MG63 (cell line): ENCODE results near the gene MGAT4D. TPM values are rescaled to one million over a fixed set of nuclear protein-coding genes. Genes with fewer than 3 reads are reported as not detected.
"Not testable (repeated sequence)": the region's sequence is repeated elsewhere in the genome, so short reads cannot be mapped to it uniquely, and the experiment has no call there.

Experiments used
- DNase-seq: peaks from one replicate; pipeline ENCODE4 v3.0.0-alpha.2; 2020
- H3K27me3 ChIP-seq: fragments of 250-450 bp; sonication (Bioruptor Pico); 2 replicates; pipeline ENCODE4 v1.5.1; 2020; ENCODE audit warnings: mild to moderate bottlenecking, moderate library complexity
- H3K36me3 ChIP-seq: fragments of 250-450 bp; sonication (Bioruptor Pico); 2 replicates; pipeline ENCODE4 v1.5.1; 2020; ENCODE audit warnings: mild to moderate bottlenecking, moderate library complexity
- H3K4me3 ChIP-seq: fragments of 250-450 bp; sonication (Bioruptor Pico); 2 replicates; pipeline ENCODE4 v1.5.1; 2020; ENCODE audit warnings: mild to moderate bottlenecking, moderate library complexity
- H3K9me3 ChIP-seq: fragments of 250-450 bp; sonication (Bioruptor Pico); 2 replicates; pipeline ENCODE4 v1.5.1; 2020; ENCODE audit warnings: mild to moderate bottlenecking, moderate library complexity
- total RNA-seq: library from RNA; depleted of rRNA; stranded (reverse); fragments of >200 nt; shearing (Covaris generic); gene quantifications from 2 replicates; pipeline ENCODE4 v1.2.3, GENCODE V29; 2014; ENCODE audit warnings: low replicate concordance

The MGAT4D gene
- total RNA-seq, 1 experiment from 2014 or later, result not detected

DNA sequence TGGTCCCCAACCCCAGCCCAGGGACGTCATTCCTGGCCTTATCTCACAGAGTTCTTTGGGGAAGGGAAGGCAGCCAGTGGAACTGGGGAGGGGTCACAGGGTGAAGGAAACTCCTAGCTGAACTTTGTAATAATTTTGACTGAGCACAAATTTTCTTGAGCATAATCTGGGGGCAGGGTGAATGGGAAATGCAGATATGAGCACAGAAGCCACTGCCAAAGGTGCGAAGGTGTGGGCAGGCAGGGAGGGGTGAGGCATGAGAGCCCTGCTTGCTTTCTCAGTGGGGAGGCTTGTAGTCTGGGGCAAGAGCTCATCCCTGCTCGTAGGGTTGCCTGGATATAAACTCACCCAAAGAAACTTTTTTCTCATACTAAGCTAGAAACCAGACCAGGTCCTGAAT is 34.9 kb downstream of the MGAT4D start:
- Histone ChIP-seq H3K4me3 (no peak overlapping the region), H3K36me3 (no peaks in the 10 kb centered on the region), H3K9me3 (no peaks in the 10 kb centered on the region), H3K27me3 (peaks cover 6% of the 10 kb centered on the region; the same call in 1 of the 2 replicates)
- no peak for DNase-seq

DNA sequence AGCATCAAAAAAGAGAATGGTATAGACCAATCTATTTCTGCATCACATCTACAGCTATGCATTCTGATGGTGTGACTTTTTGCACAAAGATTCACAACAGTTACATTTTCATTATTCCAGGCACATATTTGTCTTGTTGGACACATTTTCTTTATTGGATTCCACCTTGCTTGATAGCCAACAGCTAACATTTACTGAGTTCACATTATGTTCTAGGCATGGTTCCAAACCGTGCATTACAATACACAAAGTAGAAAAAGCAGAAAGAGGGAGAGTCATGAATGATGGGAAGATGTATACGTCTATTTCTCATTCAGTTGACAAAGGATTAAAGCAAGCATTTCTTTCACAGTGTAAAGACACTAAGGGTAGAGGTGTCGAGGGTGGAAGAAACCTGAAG is 47.7 kb downstream of the MGAT4D start:
- no peaks in the 10 kb centered on the region for H3K9me3 ChIP-seq
- no peak overlapping the region for H3K4me3 ChIP-seq
- DNase-seq, result no peak
- H3K27me3 ChIP-seq, result peaks cover 6% of the 10 kb centered on the region
- H3K36me3 ChIP-seq, result no peaks in the 10 kb centered on the region

DNA sequence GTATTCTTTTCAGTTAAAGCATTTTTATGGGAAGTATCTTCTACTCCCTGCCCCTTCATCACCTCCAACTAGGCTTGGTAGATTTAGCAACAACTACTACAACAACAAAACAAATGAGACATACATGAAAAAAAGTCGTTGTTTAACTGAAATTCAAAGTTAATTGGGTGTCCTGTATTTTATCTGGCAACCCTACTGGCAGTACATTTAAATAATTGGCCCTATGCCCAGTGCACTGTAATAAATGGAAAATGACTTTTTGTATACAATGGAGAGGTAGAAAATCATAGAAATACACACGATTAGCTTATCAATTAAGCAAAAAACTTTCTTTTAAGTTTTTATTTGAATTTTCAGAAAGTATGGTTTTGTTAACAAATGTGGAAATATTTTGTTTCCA is 49.3 kb downstream of the MGAT4D start:
- no peak for DNase-seq
- H3K9me3 ChIP-seq, result no peaks in the 10 kb centered on the region
- no peaks in the 10 kb centered on the region; the same call in 1 of the 2 replicates for H3K27me3 ChIP-seq
- H3K36me3 ChIP-seq, result no peaks in the 10 kb centered on the region
- H3K4me3 ChIP-seq, result no peak overlapping the region

DNA sequence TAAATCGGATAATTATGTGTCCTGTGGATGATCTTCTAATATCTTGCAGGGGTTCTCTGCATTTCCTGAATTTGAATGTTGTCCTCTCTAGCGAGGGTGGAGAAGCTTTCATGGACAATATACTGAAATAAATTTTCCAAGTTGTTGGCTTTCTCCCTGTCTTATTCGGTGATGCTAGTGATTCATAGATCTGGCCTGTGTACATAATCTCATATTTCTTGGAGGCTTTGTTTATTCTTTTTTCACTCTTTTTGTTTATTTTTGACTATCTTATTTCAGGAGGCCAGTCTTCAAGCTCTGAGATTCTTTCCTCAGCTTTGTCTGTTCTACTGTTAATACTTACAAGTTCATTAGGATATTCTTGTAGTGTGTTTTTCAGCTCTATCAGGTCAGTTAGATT is 49.9 kb downstream of the MGAT4D start:
- DNase-seq, result no peak
- H3K36me3 ChIP-seq, result no peaks in the 10 kb centered on the region
- no peaks in the 10 kb centered on the region for H3K9me3 ChIP-seq
- no peaks in the 10 kb centered on the region for H3K27me3 ChIP-seq
- no peak overlapping the region for H3K4me3 ChIP-seq

DNA sequence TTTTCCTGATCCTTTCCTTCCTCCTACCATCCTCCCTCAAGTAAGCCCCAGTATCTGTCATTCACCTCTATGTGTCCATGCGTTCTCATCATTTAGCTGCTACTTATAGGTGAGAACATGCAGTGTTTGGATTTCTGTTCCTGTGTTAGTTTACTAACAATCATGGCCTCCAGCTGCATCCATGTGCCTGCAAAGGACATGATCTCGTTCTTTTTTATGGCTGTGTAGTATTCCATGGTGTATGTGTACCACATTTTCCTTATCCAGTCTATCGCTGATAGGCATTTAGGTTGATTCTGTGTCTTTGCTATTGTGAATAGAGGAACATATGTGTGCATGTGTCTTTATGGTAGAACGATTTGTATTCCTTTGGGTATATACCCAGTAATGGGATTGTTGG is 53.7 kb downstream of the MGAT4D start:
- DNase-seq, H3K27me3 ChIP-seq, H3K9me3 ChIP-seq, H3K4me3 ChIP-seq, H3K36me3 ChIP-seq: not testable (repeated sequence)

DNA sequence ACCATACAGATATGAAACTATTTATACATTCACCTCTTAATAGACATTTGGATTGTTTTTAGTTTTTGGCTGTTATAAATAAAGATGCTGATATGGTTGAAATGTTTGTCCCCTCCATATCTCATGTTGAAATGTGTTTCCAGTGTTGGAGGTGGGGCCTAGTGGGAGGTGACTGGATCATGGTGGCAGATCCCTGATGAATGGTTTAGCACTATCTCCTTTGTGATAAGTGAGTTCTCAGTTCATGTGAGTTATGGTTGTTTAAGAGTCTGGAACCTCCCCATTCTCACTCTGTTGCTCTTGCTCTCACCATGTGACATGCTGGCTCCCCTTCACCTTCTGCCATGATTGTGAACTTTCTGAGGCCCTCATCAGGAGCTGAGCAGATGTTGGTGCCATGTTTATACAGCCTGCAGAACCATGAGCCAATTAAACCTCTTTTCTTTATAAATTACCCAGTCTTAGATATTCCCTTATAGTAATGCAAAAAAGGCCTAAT is 58.4 kb downstream of the MGAT4D start:
- no peaks in the 10 kb centered on the region for H3K36me3 ChIP-seq
- H3K9me3 ChIP-seq, result no peaks in the 10 kb centered on the region
- no peak overlapping the region for H3K4me3 ChIP-seq
- no peak for DNase-seq
- no peaks in the 10 kb centered on the region for H3K27me3 ChIP-seq

DNA sequence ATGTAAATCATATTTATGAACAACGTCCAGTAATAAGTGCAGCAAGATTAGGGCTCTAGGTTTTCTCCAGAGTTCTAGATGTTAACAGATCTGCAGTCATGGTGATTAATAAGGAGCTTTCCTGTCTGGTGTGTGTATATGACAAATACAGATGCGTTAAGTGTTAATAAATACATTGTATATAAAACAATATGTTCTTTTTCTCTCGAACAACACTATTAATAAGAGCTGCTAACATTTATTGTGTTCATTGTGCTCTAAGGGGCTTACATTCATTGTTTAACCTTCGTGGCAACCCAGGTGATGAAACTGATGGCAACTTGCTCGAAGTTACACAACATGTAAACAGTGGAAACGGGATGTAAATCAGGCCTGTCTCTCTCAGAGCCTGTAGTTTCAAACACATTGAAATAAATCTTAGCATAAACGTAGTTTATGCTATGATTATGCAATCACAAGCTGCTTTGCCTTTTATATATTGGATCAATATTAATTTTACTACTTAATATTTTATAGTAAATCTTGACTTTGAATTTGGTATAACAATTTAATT is 70.1 kb downstream of the MGAT4D start:
- DNase-seq, result no peak
- Histone ChIP-seq H3K36me3 (no peaks in the 10 kb centered on the region), H3K9me3 (no peaks in the 10 kb centered on the region), H3K4me3 (peak overlapping the region; percentile 69), H3K27me3 (no peaks in the 10 kb centered on the region)

DNA sequence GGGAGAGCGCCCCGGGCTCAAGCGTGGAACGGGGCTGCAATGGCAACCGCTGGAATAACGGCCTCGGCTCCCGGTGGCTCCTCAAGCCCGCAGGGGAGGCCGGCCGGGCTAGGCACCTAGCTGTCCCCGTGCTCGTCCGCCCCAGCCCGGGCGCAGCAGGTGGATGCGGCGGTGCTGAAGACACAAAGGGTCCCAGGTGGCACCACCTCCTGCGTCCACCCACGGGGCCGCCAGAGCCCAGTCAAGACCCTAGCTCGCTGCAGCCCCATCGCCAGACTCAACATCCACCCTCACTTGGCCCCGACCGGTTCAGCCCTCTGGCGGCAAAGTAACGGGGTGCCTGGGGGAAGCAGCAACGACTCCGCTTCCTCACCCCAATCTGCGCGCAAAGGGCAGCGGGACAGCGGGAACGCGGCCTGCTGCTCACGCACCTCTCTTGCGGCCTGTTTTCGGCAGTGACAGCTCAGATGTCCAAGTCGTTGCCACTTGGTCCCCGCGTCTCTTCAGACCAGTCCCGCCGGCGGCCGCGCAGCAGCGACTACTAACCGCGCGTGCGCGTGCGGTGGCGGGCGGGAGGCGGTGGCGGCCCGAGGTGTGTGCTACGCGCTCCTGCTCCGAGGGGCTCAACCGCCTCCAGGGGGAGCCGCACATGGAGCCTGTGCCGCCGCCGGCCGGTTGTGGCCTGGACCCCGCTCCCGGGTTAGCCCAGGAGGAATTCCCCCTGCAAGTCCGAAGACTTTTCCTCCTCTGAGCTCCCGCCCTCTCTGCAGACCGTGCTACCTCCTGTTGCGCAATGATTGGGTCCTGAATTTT is 70.8 kb downstream of the MGAT4D start, which contains the start of gene CLGN:
CLGN (minus strand) TSS at position 543 of the 813 bp plus-strand sequence. CDS start 14,570 bp downstream, outside the sequence.
- no peaks in the 10 kb centered on the region for H3K9me3 ChIP-seq
- no peaks in the 10 kb centered on the region for H3K36me3 ChIP-seq
- H3K27me3 ChIP-seq, result no peaks in the 10 kb centered on the region
- peak within 1 kb of the TSS; percentile 69 for H3K4me3 ChIP-seq
- DNase-seq, result peak; percentile 71

DNA sequence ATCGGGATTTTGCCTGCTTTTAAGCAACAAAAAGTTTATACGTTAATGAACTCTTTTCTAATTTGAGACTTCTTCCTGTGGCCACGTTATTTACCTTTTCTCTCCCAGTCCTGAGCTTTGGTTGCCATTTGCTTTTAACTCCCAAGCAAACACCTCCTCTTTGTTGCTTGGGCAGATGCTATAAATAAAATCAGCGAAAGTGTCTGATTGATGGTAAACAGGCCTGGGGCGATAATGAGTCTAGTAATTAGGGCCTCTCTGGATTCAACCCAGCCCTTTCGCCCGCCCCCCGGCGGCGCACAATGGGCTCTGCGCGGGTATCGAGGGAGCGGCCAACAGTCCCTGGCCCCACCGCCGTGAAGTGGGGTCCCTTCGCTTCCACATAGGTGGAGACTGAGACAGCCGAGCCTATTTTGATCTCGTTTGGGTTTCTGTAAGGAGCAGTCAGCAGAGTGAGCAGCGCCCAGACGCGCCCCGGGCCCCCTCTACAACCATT is 71.4 kb downstream of the MGAT4D start:
- peak; percentile 23 for DNase-seq
- peak overlapping the region; percentile 69 for H3K4me3 ChIP-seq
- H3K27me3 ChIP-seq, result no peaks in the 10 kb centered on the region
- H3K9me3 ChIP-seq, result no peaks in the 10 kb centered on the region
- H3K36me3 ChIP-seq, result no peaks in the 10 kb centered on the region

DNA sequence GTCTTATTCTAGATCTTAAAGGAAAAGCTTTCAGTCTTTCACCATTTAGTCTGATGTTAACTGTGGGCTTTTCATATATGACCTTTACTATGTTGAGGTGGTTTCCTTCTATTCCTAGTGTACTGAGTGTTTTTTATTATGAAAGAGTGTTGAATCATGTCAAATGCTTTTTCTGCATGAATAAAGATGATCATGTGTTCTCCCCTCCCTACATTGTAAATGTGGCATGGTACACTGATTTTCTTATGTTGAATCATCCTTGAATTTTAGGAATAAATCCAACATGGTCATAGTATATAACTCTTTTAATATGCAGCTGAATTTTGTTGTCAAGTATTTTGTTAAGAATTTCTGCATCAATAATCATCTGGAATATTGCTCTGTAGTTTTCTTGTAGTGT is 75.0 kb downstream of the MGAT4D start:
- no peak overlapping the region for H3K4me3 ChIP-seq
- H3K36me3 ChIP-seq, result no peaks in the 10 kb centered on the region
- no peaks in the 10 kb centered on the region for H3K9me3 ChIP-seq
- DNase-seq, result no peak
- H3K27me3 ChIP-seq, result no peaks in the 10 kb centered on the region

DNA sequence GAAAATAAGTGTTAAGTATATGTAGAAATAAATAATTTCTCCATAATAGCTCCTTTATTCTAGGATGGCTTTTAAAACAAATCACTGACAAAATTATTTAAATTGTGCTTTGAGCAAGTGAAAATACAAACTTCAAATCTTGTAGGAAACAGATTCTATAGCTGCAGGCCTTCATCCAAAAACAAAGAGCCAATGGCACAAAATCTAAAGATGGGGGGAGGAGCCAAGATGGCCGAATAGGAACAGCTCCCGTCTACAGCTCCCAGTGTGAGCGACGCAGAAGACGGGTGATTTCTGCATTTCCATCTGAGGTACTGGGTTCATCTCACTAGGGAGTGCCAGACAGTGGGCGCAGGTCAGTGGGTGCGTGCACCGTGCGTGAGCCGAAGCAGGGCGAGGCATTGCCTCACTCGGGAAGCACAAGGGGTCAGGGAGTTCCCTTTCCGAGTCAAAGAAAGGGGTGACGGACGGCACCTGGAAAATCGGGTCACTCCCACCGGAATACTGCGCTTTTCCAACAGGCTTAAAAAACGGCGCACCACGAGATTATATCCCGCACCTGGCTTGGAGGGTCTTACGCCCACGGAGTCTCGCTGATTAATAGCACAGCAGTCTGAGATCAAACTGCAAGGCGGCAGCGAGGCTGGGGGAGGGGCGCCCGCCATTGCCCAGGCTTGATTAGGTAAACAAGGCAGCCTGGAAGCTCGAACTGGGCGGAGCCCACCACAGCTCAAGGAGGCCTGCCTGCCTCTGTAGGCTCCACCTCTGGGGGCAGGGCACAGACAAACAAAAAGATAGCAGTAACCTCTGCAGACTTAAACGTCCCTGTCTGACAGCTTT is 84.7 kb downstream of the MGAT4D start:
- not testable (repeated sequence) for H3K36me3 ChIP-seq, H3K4me3 ChIP-seq, H3K9me3 ChIP-seq, DNase-seq, H3K27me3 ChIP-seq

DNA sequence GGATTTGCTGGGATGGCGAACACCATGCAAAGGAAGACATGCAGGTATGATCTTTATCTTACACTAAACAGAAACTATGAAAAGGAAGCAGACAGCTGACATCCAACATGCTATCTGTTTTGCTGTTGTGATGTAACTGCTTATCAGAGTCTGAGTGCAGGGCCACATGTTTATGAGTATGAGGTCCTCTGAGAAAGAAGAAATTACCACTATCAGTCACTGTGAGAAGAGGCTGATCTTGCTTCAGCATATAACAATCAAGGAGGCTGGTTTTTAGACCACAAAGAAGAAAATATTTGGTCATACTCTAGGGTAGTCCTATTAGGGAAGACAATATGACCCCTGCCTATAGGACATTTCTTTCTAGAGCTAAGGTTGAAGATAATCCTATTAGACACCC is 89.1 kb downstream of the MGAT4D start:
- no peaks in the 10 kb centered on the region for H3K27me3 ChIP-seq
- no peaks in the 10 kb centered on the region for H3K9me3 ChIP-seq
- DNase-seq, result no peak
- no peaks in the 10 kb centered on the region for H3K36me3 ChIP-seq
- no peak overlapping the region for H3K4me3 ChIP-seq

DNA sequence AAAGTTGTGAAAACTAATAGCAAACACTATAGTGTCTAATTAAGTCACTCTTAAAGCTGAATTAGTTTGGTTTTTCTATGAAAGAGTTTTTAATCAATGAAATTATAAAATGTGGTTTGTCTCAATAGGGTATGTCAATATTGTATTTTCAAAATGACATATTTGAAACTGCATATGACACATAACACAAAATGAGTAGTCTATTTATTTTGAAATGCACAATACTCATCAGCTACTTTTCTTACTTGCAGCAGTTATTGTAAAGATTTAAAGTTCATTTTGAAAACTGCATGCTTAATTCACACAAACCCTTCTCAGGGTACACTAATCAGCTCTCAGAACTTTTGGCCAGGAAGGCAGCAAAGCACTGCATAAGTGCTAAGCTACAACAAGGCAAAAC is 91.8 kb downstream of the MGAT4D start:
- H3K4me3 ChIP-seq, result no peak overlapping the region
- H3K9me3 ChIP-seq, result no peaks in the 10 kb centered on the region
- no peaks in the 10 kb centered on the region for H3K36me3 ChIP-seq
- H3K27me3 ChIP-seq, result no peaks in the 10 kb centered on the region
- DNase-seq, result no peak

DNA sequence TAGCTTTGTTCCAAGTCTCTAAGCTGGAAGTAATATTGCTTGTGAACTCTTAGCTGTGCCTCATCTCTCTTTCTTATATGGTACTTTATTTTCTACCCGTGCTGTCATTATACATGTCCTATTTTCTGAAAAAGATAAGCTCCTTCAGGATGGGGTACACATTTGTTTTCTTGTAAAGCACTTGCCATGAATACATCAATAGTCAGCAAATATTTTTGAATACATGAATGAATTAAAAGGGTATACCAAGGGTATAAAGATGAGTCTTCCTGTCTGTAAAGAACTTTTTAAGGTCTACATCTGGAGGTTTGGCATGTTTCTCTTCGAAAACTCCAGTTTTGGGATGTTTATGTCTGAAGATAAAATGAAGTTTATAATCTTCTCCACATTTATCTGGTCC is 98.0 kb downstream of the MGAT4D start:
- H3K27me3 ChIP-seq, result no peaks in the 10 kb centered on the region
- no peaks in the 10 kb centered on the region for H3K9me3 ChIP-seq
- H3K36me3 ChIP-seq, result no peaks in the 10 kb centered on the region
- no peak overlapping the region for H3K4me3 ChIP-seq
- DNase-seq, result no peak

DNA sequence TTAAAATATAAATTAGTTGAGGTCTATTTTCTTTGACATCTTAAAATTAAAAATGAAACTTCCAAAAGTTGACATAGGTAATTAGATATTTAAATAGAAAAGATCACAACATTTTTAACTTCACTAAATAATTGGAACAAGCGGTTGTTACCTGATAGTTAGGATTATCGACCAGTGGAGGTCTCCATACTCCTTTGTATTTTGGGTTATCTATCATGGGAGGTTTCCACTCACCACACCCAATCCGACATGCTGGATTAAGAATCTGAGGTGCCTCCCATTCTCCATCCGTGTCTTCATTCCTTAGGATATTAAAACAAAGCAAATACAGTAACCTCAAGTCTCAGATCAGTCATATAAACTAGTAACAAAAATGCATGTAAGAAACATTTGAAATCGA is 102.4 kb downstream of the MGAT4D start:
- Histone ChIP-seq H3K27me3 (no peaks in the 10 kb centered on the region), H3K4me3 (no peak overlapping the region), H3K36me3 (no peaks in the 10 kb centered on the region), H3K9me3 (no peaks in the 10 kb centered on the region)
- no peak for DNase-seq
